HL-60 (cell line): Measurements from ENCODE around the gene HSPA1L.

Experiments
- CTCF ChIP-seq: IDR thresholded peaks from one replicate; pipeline ENCODE4 v1.5.1; 2011; ENCODE audit warnings: low read length, control low read depth, inconsistent platforms; ENCODE audit not compliant: insufficient read depth
- GABPA ChIP-seq: IDR thresholded peaks from 2 replicates; pipeline ENCODE4 v1.6.1; 2012; ENCODE audit warnings: low read depth
- POLR2AphosphoS5 ChIP-seq: IDR thresholded peaks from 2 replicates; pipeline ENCODE4 v1.6.1; 2012; ENCODE audit warnings: low read depth
- REST ChIP-seq: IDR thresholded peaks from 2 replicates; pipeline ENCODE4 v1.6.1; 2012; ENCODE audit warnings: low read depth; ENCODE audit not compliant: insufficient replicate concordance
- SPI1 ChIP-seq: IDR thresholded peaks from 2 replicates; pipeline ENCODE4 v1.6.1; 2012; ENCODE audit warnings: low read depth, mild to moderate bottlenecking, borderline replicate concordance

- TF ChIP-seq POLR2AphosphoS5 (no peak), CTCF (no peak), REST (no peak), SPI1 (no peak), GABPA (no peak)
Measured at GRCh38 chr6:31784098-31784925, 30.8 kb downstream of the HSPA1L start.
